ENCODE measurements around the gene GRID1.

The GRID1 gene

GRCh38 chr10:86330778-86331763, 35.5 kb downstream of the GRID1 start:
- H3K4me1 ChIP-seq (ENCODE audit: control insufficient read depth in 1 of 2, insufficient read depth in 1 of 2, low read depth in 1 of 2, low read length in 1 of 2): no peaks in the 10 kb centered on the region
- no peaks in the 10 kb centered on the region for H3K9me3 ChIP-seq
- no peak overlapping the region for H3K4me3 ChIP-seq (ENCODE audit: low read depth in 1 of 2, low read length in 1 of 2)
- H3K27ac ChIP-seq: no peak overlapping the region
- peaks cover 33% of the 10 kb centered on the region for H3K27me3 ChIP-seq
- TF ChIP-seq, protein P1, sequence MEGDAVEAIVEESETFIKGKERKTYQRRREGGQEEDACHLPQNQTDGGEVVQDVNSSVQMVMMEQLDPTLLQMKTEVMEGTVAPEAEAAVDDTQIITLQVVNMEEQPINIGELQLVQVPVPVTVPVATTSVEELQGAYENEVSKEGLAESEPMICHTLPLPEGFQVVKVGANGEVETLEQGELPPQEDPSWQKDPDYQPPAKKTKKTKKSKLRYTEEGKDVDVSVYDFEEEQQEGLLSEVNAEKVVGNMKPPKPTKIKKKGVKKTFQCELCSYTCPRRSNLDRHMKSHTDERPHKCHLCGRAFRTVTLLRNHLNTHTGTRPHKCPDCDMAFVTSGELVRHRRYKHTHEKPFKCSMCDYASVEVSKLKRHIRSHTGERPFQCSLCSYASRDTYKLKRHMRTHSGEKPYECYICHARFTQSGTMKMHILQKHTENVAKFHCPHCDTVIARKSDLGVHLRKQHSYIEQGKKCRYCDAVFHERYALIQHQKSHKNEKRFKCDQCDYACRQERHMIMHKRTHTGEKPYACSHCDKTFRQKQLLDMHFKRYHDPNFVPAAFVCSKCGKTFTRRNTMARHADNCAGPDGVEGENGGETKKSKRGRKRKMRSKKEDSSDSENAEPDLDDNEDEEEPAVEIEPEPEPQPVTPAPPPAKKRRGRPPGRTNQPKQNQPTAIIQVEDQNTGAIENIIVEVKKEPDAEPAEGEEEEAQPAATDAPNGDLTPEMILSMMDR (IDR thresholded peaks at IDR 0.05): no peak
- H3K36me3 ChIP-seq: no peaks in the 10 kb centered on the region

- Histone ChIP-seq H3K27me3 (peaks cover 29% of the 10 kb centered on the region), H3K36me3 (no peaks in the 10 kb centered on the region), H3K4me1 (ENCODE audit: control insufficient read depth in 1 of 2, insufficient read depth in 1 of 2, low read depth in 1 of 2, low read length in 1 of 2) (no peaks in the 10 kb centered on the region), H3K4me3 (ENCODE audit: low read depth in 1 of 2, low read length in 1 of 2) (no peak overlapping the region), H3K9me3 (no peaks in the 10 kb centered on the region), H3K27ac (no peak overlapping the region)
- TF ChIP-seq, protein P1 (IDR thresholded peaks at IDR 0.05): no peak
Measured at GRCh38 chr10:86329896-86330680, 36.5 kb downstream of the GRID1 start.

DNA sequence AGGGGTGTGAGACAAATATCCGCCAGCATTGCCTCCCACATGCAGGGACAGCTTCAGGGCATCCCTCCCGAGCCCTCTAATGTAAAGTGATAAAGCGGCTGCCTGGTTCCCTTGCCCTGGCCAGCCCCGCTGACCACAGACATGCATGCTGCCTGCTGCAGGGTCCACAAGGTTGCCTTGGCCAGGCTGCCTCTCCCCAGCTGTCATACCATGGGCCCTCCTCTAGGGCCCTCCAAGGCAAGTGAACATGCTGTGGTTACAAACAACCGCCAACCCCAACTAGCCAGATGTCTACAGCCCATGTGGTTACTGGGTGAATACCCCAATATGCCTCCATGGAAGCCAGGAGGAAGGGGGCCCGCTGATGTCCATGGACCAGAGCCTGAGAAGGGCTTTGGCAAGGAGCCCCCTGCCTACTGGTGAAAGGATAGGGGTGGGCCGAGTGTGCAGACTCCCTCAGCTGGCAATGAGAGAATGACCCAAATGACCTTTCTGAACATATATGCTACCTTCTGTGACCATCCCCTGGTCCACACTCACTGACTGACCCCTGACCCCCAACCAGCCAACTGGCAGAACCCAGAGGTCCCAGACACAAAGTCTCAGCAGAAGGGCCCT, 37.4 kb downstream of the GRID1 start:
- no peak overlapping the region for H3K27ac ChIP-seq
- TF ChIP-seq, protein P1 (IDR thresholded peaks at IDR 0.05): no peak
- peaks cover 23% of the 10 kb centered on the region for H3K27me3 ChIP-seq
- no peaks in the 10 kb centered on the region for H3K4me1 ChIP-seq (ENCODE audit: control insufficient read depth in 1 of 2, insufficient read depth in 1 of 2, low read depth in 1 of 2, low read length in 1 of 2)
- no peak overlapping the region for H3K4me3 ChIP-seq (ENCODE audit: low read depth in 1 of 2, low read length in 1 of 2)
- H3K36me3 ChIP-seq: no peaks in the 10 kb centered on the region
- H3K9me3 ChIP-seq: no peaks in the 10 kb centered on the region

- H3K4me3 ChIP-seq (ENCODE audit: low read depth in 1 of 2, low read length in 1 of 2): no peak overlapping the region
- no peaks in the 10 kb centered on the region for H3K36me3 ChIP-seq
- H3K4me1 ChIP-seq (ENCODE audit: control insufficient read depth in 1 of 2, insufficient read depth in 1 of 2, low read depth in 1 of 2, low read length in 1 of 2): no peaks in the 10 kb centered on the region
- TF ChIP-seq, protein P1 (IDR thresholded peaks at IDR 0.05): no peak
- peaks cover 20% of the 10 kb centered on the region for H3K27me3 ChIP-seq
- no peak overlapping the region for H3K27ac ChIP-seq
- H3K9me3 ChIP-seq: no peaks in the 10 kb centered on the region
Measured at GRCh38 chr10:86327954-86328725, 38.5 kb downstream of the GRID1 start.

GRCh38 chr10:86325158-86325557, 41.4 kb downstream of the GRID1 start:
- TF ChIP-seq, protein P1 (IDR thresholded peaks at IDR 0.05): no peak

More at GRCh38 chr10:86325158-86325557, 41.4 kb downstream of the GRID1 start:
- Histone ChIP-seq H3K27me3 (peaks cover 15% of the 10 kb centered on the region), H3K4me1 (ENCODE audit: control insufficient read depth in 1 of 2, insufficient read depth in 1 of 2, low read depth in 1 of 2, low read length in 1 of 2) (no peaks in the 10 kb centered on the region), H3K27ac (no peak overlapping the region), H3K4me3 (ENCODE audit: low read depth in 1 of 2, low read length in 1 of 2) (no peak overlapping the region), H3K9me3 (no peaks in the 10 kb centered on the region), H3K36me3 (no peaks in the 10 kb centered on the region)
